OCI-LY3 (cell line): Measurements from ENCODE around the gene TAF1B.

Experiments
- H2AFZ ChIP-seq: fragments of 200-600, 300-600 bp; shearing (Covaris generic); 2 replicates; pipeline ENCODE4 v1.6.0; 2014; ENCODE audit warnings: antibody characterized with exemption, low read depth, low read length
- H3K27ac ChIP-seq: fragments of 200-600, 300-600 bp; sonication (generic); 2 replicates; pipeline ENCODE4 v1.5.1; 2014; ENCODE audit warnings: mild to moderate bottlenecking, low read length, moderate library complexity, mixed read lengths
- H3K27me3 ChIP-seq: fragments of 200-600, 300-600 bp; sonication (generic); 2 replicates; pipeline ENCODE4 v1.6.1; 2014; ENCODE audit warnings: low read depth, low read length, mixed read lengths
- H3K36me3 ChIP-seq: fragments of 200-600, 300-600 bp; sonication (generic); replicated peaks from 2 replicates; pipeline ENCODE3; 2014; ENCODE audit warnings: low read depth, low read length, mixed read lengths
- H3K4me1 ChIP-seq: fragments of 300-600, 200-600 bp; sonication (generic); 2 replicates; pipeline ENCODE4 v1.6.1; 2014; ENCODE audit warnings: low read length, mixed read lengths
- H3K4me2 ChIP-seq: fragments of 200-600, 300-600 bp; sonication (generic); 2 replicates; pipeline ENCODE4 v1.6.1; 2014; ENCODE audit warnings: low read length, mixed read lengths
- H3K4me3 ChIP-seq: fragments of 300-600, 200-600 bp; sonication (generic); 2 replicates; pipeline ENCODE4 v1.5.1; 2014; ENCODE audit warnings: antibody characterized with exemption, mild to moderate bottlenecking, low read length, moderate library complexity
- H3K79me2 ChIP-seq: fragments of 300-600, 200-600 bp; shearing (Covaris generic); 2 replicates; pipeline ENCODE4 v1.6.1; 2014; ENCODE audit warnings: mild to moderate bottlenecking, low read length, mixed read lengths
- H3K9ac ChIP-seq: fragments of 300-600, 200-600 bp; shearing (Covaris generic); 2 replicates; pipeline ENCODE4 v1.6.0; 2014; ENCODE audit warnings: mild to moderate bottlenecking, low read length, moderate library complexity
- H3K9me3 ChIP-seq: fragments of 200-600, 300-600 bp; shearing (Covaris generic); 2 replicates; pipeline ENCODE4 v1.6.1; 2014; ENCODE audit warnings: low read length, mixed read lengths; ENCODE audit not compliant: insufficient read depth
- H4K20me1 ChIP-seq: fragments of 200-600, 300-600 bp; sonication (generic); 2 replicates; pipeline ENCODE4 v1.6.1; 2016; ENCODE audit warnings: low read length, mixed read lengths; ENCODE audit not compliant: insufficient read depth
- EZH2phosphoT487 ChIP-seq: fragments of 200-600 bp; shearing (Covaris generic); IDR thresholded peaks from 2 replicates; pipeline ENCODE4 v1.6.1; 2018; ENCODE audit warnings: antibody characterized with exemption, mixed run types, low read depth
- TF ChIP-seq, protein P1 (sequence below): fragments of 200-600, 300-600 bp; sonication (generic); IDR thresholded peaks from 2 replicates; pipeline ENCODE4 v1.5.1; 2014; ENCODE audit warnings: antibody characterized with exemption, low read length, low read depth

TAF1B gene

DNA sequence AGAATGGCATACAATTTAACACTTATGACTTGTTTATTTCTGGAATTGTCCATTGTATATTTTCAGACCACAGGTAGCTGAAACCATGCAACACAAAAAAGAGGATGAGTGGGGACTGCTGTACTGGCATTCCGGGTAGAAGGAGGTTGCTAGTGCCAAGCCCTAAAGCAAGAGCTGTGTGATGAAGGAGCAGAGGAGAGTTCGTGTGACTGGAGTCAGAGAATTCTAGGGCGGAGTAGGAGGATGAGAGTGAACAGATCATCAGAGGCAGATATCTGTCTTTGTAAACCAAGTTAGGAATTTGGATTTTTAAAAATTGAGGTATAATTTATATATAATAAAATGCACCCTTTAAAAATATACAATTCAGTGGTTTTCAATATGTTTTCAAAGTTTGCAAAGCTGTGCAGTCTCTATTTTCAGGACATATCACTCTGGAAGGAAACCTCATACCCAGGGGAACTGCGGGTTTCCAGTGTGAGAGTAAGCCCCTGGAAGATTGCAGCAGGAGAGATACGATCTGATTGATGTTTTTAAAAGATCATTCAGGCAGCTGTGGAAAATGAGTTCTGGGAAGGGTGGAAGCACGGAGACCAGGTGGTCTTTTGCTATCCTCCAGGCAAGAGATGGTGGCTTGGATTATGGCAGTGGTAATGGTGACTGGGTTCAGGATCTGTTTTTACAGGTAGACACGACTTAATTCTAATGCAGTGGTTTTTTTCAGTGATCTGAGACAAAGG is 36.4 kb downstream of the TAF1B start:
- Histone ChIP-seq H3K9ac (no peak overlapping the region), H3K4me1 (peaks cover 22% of the 10 kb centered on the region), H3K9me3 (no peaks in the 10 kb centered on the region), H3K79me2 (no peaks in the 10 kb centered on the region), H3K36me3 (peaks cover 41% of the 10 kb centered on the region), H3K4me2 (peak overlapping the region; percentile 53; the same call in 1 of the 2 replicates), H3K4me3 (no peak overlapping the region), H3K27me3 (no peaks in the 10 kb centered on the region), H2AFZ (no peak overlapping the region), H3K27ac (no peak overlapping the region), H4K20me1 (no peaks in the 10 kb centered on the region)
- TF ChIP-seq, protein P1, sequence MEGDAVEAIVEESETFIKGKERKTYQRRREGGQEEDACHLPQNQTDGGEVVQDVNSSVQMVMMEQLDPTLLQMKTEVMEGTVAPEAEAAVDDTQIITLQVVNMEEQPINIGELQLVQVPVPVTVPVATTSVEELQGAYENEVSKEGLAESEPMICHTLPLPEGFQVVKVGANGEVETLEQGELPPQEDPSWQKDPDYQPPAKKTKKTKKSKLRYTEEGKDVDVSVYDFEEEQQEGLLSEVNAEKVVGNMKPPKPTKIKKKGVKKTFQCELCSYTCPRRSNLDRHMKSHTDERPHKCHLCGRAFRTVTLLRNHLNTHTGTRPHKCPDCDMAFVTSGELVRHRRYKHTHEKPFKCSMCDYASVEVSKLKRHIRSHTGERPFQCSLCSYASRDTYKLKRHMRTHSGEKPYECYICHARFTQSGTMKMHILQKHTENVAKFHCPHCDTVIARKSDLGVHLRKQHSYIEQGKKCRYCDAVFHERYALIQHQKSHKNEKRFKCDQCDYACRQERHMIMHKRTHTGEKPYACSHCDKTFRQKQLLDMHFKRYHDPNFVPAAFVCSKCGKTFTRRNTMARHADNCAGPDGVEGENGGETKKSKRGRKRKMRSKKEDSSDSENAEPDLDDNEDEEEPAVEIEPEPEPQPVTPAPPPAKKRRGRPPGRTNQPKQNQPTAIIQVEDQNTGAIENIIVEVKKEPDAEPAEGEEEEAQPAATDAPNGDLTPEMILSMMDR = no peak

DNA sequence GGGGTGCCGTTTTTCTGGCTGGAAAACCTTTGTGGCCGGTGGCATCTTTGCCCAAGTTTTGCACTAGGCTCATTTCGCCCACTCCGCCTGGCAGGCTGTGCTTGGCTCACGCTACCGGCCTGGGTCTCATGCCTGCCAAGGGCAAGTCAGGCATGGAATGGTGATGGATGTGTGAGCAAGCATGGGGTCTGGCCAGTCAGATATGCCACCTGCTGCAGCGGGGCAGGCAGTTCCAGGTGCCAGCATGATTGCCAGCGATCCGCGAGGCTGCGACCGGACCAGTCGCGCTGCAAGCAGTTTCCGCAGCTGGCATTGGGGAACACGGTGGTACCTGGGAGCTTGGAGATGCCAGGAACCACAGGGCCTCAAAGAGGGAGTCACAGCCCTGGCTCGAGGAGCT is 40.6 kb downstream of the TAF1B start:
- Histone ChIP-seq H3K9me3 (peaks cover 9% of the 10 kb centered on the region; the same call in 1 of the 2 replicates), H3K36me3 (peaks cover 49% of the 10 kb centered on the region), H4K20me1 (no peaks in the 10 kb centered on the region), H3K27ac (no peak overlapping the region), H3K4me3 (no peak overlapping the region), H3K4me2 (no peak overlapping the region), H3K9ac (no peak overlapping the region), H3K27me3 (no peaks in the 10 kb centered on the region), H3K79me2 (no peaks in the 10 kb centered on the region), H2AFZ (no peak overlapping the region), H3K4me1 (peaks cover 22% of the 10 kb centered on the region)
- TF ChIP-seq, protein P1 = no peak

DNA sequence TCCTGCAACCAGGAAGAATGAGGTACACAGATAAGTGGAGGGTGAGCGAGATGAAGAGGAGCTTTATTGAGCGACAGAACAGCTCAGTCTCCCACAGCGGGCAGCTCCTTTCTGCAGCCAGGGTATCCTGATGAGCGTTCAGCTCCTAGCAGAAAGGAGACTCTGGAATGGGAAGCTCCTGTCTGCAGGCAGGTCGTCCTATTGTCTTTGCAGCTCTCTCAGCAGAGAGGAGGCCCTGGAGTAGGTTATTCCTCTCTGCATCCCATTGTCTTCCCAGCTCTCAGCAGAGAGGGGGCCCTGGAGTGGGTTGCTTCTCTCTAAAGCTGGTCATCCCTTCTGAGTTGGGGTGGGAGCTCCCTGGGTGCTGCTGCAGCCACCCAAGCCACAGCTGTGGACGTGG is 41.2 kb downstream of the TAF1B start:
- Histone ChIP-seq H3K9ac (no peak overlapping the region), H2AFZ (no peak overlapping the region), H3K4me1 (peaks cover 24% of the 10 kb centered on the region), H3K27ac (no peak overlapping the region), H3K79me2 (no peaks in the 10 kb centered on the region), H4K20me1 (no peaks in the 10 kb centered on the region), H3K4me2 (no peak overlapping the region), H3K36me3 (peaks cover 49% of the 10 kb centered on the region), H3K4me3 (no peak overlapping the region), H3K27me3 (no peaks in the 10 kb centered on the region), H3K9me3 (peaks cover 9% of the 10 kb centered on the region; the same call in 1 of the 2 replicates)
- TF ChIP-seq EZH2phosphoT487 = no peak
- TF ChIP-seq, protein P1 = no peak

DNA sequence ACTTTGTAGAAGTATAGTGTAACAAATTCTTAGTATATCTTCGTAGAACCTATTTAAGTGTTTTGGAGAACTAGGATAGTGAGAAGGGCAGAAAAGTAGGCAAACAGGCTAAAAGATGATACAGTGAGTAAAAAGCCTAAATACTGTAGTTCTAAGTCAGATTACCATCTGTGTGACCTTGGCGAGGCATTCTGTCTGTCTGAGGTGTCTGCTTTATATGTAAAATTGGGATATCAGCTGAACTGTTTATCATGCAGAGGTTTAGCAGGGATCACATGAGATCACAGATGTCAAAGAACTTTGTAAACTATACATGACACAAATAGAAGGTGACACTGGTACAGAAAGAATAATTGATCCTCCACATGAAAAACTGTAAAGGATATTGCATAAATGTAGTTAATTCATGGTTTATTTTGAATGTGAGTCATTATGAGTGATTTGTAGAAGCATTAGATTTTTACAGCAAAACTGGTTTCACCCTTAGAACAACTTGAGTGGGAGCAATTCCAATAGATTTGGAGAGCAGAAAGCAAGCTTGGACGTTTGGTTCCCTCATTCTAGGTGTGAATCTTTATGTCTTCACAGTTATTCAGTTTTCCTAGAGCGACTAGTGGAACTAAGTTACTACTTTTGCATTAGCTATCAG is 41.9 kb downstream of the TAF1B start:
- Histone ChIP-seq H3K4me2 (no peak overlapping the region), H3K9me3 (peaks cover 9% of the 10 kb centered on the region; the same call in 1 of the 2 replicates), H2AFZ (no peak overlapping the region), H3K27ac (no peak overlapping the region), H3K4me3 (no peak overlapping the region), H4K20me1 (no peaks in the 10 kb centered on the region), H3K4me1 (peaks cover 26% of the 10 kb centered on the region), H3K9ac (no peak overlapping the region), H3K27me3 (no peaks in the 10 kb centered on the region), H3K36me3 (peaks cover 49% of the 10 kb centered on the region), H3K79me2 (peaks cover 3% of the 10 kb centered on the region; the same call in 1 of the 2 replicates)
- TF ChIP-seq EZH2phosphoT487 = no peak
- TF ChIP-seq, protein P1 = no peak
